ENCODE measurements around the gene NCK2.

DNA sequence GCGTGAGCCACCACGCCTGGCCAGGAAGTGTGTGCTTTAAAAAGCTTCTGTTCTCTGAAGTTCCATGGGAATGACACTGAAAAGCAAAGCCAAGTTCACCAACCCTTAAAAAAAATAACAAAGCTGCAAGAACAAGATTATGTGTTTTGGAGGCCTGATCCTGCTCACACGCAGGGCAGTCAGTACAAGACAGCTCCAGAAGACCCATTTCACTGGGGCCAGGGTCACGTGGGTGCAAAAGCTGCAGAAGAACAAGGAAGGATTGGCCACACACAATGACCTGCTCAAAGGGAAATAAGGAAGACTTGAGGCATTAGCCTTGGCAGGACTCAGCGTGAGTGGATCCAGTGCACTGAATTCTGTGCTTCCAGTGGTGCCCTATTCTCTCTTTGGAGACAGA is 187.9 kb downstream of the NCK2 start:
- TF ChIP-seq, protein P1, sequence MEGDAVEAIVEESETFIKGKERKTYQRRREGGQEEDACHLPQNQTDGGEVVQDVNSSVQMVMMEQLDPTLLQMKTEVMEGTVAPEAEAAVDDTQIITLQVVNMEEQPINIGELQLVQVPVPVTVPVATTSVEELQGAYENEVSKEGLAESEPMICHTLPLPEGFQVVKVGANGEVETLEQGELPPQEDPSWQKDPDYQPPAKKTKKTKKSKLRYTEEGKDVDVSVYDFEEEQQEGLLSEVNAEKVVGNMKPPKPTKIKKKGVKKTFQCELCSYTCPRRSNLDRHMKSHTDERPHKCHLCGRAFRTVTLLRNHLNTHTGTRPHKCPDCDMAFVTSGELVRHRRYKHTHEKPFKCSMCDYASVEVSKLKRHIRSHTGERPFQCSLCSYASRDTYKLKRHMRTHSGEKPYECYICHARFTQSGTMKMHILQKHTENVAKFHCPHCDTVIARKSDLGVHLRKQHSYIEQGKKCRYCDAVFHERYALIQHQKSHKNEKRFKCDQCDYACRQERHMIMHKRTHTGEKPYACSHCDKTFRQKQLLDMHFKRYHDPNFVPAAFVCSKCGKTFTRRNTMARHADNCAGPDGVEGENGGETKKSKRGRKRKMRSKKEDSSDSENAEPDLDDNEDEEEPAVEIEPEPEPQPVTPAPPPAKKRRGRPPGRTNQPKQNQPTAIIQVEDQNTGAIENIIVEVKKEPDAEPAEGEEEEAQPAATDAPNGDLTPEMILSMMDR (IDR thresholded peaks at IDR 0.05): no peak
- TF ChIP-seq POLR2AphosphoS5 (IDR thresholded peaks at IDR 0.05) (no peak), POLR2A (IDR thresholded peaks at IDR 0.05) (no peak)

All from prostate gland (tissue), 2 donors.